Activated CD4-positive, alpha-beta T cell treated with anti-CD3 and anti-CD28 coated beads, Interleukin-2, Interleukin-6, amounts not matched to agents 100 ng/mL and 50 ng/mL, durations not matched to agents 16 hours and 8 hours (primary cell): ENCODE data around the gene OR7D4.
"Not testable (repeated sequence)": the region's sequence is repeated elsewhere in the genome, so short reads cannot be mapped to it uniquely, and the experiment has no call there.

Experiments
- DNase-seq: peaks from one replicate; pipeline ENCODE4 v3.0.0-alpha.2; 2020

OR7D4 gene

GRCh38 chr19:9219489-9219888 lies at the start of gene OR7D4:
Gene OR7D4, minus strand, starts transcription at chr19:9219589. Its CDS starts 4,752 bp downstream, at chr19:9214837.
- no peak for DNase-seq

DNA sequence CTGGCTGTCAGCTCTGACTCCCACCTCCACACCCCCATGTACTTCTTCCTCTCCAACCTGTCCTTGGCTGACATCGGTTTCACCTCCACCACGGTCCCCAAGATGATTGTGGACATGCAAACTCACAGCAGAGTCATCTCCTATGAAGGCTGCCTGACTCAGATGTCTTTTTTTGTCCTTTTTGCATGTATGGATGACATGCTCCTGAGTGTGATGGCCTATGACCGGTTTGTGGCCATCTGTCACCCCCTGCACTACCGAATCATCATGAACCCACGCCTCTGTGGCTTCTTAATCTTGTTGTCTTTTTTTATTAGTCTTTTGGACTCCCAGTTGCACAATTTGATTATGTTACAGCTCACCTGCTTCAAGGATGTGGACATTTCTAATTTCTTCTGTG lies 31.8 kb upstream of the OR7D4 start:
- DNase-seq, result no peak

- no peak for DNase-seq
Measured at GRCh38 chr19:9250630-9251029, 31.2 kb upstream of the OR7D4 start, which contains the start of gene OR7E24. Gene OR7E24, plus strand, starts transcription at chr19:9250930. Its CDS starts 114 bp downstream, at chr19:9251044.

DNA sequence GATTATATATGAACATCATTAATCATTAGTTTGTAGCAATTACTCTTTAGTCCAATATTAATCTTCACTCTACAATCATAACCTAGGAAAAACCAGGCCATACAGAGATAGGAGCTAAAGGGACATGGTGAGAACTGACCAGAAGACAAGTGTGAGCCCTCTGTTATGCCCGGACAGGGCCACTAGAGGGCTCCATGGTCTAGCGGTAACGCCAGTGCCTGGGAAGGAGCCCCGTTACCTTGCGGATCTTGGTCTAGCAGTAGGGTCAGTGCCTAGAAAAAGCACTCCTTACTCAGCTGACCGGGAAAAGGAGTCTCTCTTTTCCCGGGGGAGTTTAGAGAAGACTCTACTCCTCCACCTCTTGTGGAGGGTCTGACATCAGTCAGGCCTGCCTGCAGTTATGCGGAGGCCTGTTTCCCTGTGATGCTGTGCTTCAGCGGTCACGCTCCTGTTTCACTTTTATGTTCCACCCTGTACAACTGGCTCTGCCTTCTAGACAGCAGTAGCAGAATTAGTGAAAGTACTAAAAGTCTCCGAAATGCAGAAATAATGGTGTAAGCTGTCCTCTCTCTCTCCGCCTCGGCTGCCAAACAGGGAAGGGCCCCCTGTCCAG lies 13.8 kb downstream of the OR7D4 start:
- DNase-seq, result peak; percentile 71

- not testable (repeated sequence) for DNase-seq
Measured at GRCh38 chr19:9198044-9198443, 21.3 kb downstream of the OR7D4 start.

DNA sequence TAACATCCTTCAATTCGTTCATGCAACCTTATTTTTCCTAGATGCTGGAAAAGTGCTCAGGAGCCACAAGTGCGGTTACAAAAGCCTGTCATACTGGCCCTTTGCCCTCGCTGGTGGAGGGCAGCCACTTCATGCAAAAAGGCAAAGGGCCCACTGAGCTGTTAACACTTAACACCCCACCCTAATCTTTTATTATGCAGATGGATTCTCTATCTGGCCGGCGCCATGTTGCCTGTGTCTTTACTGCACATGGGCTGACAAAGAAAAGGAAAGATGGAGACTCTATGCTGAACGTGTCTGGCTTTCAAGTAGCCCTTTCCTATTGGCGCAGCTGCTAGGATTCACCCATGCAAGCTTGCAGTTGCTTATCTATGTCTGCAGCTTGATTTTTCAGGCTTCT lies 29.9 kb downstream of the OR7D4 start:
- no peak for DNase-seq

GRCh38 chr19:9187191-9187590 lies 32.2 kb downstream of the OR7D4 start:
- DNase-seq, result no peak

- DNase-seq, result no peak
Measured at GRCh38 chr19:9183000-9183399, 36.4 kb downstream of the OR7D4 start.

DNA sequence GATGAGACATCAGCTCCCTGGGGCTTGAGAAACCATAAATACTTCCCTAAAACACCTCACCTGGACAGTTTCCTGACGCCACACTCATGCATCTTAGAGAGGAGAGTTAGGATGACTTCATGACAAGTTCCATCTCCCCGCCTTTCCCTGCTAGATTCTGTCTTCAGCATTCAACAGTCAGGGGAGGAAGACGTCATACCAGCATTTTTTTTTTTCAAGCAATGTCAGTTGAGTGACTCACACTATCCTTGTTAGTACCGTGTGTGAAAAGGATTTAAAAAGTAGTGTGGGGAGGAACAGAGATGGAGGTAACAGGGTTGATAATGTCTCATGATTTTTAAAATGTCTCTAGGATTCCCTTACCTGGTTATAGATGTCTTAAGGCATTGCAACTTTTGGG lies 40.5 kb downstream of the OR7D4 start, which contains the start of gene OR7D2:
OR7D2 (plus strand) TSS at position 79 of the 400 bp plus-strand sequence. CDS start 6,803 bp downstream, outside the sequence.
- no peak for DNase-seq

- no peak for DNase-seq
Measured at GRCh38 chr19:9175326-9175725, 44.1 kb downstream of the OR7D4 start.

- DNase-seq, result no peak
Measured at GRCh38 chr19:9171393-9171991, 47.9 kb downstream of the OR7D4 start.

DNA sequence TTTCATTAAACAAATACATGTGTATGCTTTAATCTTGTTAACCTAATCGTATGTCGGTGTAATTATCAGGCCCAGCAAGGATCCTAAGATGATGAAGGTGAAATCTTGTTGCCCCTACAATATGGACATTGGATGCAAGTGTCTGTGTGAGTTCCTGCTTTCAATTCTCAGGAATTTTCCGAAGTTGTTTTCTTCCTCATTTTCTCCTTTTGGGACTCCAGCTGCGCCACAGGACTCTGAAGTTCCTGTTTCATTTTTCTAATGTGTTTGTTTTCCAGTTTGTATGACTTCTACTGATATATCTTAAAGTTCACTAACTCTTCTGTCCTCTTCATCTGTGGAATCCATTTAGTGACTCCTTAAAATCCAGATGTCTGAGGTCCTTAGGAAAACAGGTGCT lies 52.5 kb downstream of the OR7D4 start:
- DNase-seq, result no peak

GRCh38 chr19:9165261-9165660 lies 54.1 kb downstream of the OR7D4 start:
- DNase-seq, result no peak

DNA sequence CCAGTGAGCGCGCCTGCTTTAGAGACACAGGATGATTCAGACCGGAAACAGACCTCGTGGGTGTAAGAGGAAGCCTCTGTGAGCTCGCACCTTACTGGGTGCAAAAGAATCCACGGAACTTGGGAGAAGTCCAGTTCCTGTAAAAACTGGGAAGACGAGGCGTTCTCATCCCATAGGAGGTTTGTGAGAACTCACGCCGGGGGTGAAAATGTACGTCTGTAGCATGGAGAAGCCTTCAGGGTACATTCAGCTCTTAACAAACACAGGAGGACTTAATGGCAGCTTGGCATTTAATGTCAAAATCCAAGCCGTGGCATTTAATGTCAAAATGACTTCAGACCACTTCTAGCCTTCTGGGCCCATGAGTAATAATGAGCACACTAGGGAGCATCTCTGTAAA lies 58.0 kb downstream of the OR7D4 start:
- no peak for DNase-seq
